ENCODE data around the gene BMF.
"Not testable (repeated sequence)": the region's sequence is repeated elsewhere in the genome, so short reads cannot be mapped to it uniquely, and the experiment has no call there.

The BMF gene

GRCh38 chr15:40087068-40087810 is 21.4 kb downstream of the BMF start:
- no peak for DNase-seq

- DNase-seq: no peak
These were observed 23.4 kb downstream of the BMF start for GRCh38 chr15:40085266-40085665.

- no peak for DNase-seq
These were observed 24.0 kb downstream of the BMF start for GRCh38 chr15:40084650-40085049.

GRCh38 chr15:40082195-40082883 is 26.3 kb downstream of the BMF start:
- peak; percentile 39 for DNase-seq

- no peak for DNase-seq
These were observed 26.9 kb downstream of the BMF start for GRCh38 chr15:40081691-40082194.

- no peak for DNase-seq
These were observed 27.8 kb downstream of the BMF start for GRCh38 chr15:40080847-40081246.

GRCh38 chr15:40080104-40080503 is 28.6 kb downstream of the BMF start:
- DNase-seq: no peak

DNA sequence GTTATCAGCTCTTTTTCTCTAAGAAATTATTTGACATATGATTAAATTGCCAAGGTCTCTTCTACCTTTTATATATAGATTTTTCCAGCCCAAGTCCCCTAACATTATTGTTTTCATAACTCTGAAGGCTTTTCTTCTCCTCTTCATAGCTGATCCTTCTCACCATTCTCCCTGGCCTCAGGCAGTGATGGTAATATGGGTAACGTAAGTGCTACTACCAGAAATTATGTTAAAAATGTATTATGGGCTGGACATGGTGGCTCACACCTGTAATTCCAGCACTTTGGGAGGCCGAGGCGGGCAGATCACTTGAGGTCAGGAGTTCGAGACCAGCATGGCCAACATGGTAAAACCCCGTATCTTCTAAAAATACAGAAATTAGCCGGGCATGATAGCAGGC is 29.2 kb downstream of the BMF start:
- DNase-seq: no peak

DNA sequence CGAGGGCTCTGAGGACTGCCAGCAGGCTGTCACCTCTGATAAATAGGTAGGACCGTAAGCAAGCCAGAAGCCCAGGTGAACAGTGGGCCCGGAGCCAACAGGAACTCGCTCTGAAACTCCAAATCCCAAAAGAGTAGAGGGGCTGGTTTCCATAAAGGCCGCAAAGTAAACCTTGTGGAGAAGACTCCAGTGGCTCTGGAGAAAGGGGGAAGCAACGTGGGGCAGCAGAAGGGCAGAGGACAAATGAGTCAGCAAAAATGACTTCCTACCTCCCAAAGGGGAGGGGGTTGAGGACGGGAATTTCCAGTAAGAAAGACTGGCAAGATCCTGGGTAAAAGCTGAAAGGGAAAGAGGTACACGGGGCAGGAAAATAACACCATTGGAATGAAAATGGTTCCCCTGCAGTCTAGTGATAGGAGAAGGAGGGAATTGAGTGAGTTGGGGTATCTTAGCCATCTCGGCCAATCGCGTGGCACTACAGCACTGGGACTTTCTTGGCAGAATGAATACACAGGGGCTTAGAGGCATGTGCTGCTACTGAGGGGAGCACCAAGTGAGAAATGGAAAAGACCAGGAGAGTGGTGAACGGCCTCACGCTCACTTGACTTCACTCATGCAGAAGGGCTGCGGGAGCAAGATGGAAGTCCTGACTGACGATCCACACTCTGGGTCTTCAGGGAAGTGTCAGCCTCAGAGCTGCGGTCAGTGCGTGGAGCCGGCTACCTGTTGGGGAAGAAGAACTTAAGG is 33.2 kb downstream of the BMF start:
- no peak for DNase-seq

DNA sequence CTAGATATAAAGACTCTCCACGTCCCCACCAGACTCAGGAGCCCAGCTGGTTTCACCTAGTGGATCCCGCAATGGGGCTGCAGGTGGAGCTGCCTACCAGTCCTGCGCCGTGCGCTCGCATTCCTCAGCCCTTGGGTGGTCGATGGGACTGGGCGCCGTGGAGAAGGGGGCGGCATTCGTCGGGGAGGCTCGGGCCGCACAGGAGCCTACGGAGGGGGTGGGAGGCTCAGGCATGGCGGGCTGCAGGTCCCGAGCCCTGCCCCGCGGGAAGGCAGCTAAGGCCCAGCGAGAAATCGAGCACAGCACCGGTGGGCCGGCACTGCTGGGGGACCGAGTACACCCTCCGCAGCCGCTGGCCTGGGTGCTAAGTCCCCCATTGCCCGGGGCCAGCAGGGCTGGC is 34.0 kb downstream of the BMF start:
- DNase-seq: not testable (repeated sequence)

GRCh38 chr15:40073716-40074490 is 34.8 kb downstream of the BMF start:
- DNase-seq: not testable (repeated sequence)

DNA sequence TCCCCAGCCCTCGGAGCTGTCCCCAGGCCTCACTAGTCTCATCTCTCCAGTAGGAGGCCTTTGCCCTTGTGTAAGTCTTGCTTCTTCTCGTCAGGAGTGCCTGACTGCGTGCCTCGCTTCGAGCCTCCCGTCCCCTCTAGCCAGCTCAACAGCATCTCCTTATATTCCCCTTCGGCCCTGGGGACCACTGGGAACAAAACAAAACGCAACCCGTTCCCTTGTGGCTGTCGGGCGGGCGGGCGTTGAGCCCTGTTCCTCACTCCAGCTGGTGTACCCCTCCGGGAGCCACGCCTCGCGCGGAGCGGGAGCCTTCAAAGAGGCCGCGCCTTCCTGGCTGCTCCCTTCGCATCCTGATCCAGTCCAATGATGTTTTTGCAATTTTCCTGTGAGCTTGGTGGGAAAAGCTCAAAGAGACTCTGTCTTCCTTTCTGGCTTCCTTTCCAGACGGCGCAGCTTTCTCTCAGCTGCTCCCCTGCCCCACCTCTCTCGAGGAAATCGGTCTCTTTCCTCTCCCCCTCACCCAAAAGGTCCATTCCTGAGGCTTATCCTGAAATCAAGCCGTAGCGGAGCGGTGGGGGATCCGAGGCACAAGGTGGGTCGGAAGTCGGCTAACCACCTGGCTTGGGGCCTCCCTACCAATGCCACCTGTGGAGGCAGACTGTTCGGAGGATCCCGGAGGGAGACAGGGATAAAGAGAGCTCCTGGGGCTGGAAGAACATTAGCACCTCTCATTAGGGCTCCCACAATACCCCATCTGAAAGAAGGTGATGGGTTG is 36.3 kb downstream of the BMF start:
- no peak for DNase-seq

GRCh38 chr15:40070608-40071218 is 38.0 kb downstream of the BMF start:
- no peak for DNase-seq

- DNase-seq: no peak
These were observed 38.5 kb downstream of the BMF start for GRCh38 chr15:40070166-40070557.

DNA sequence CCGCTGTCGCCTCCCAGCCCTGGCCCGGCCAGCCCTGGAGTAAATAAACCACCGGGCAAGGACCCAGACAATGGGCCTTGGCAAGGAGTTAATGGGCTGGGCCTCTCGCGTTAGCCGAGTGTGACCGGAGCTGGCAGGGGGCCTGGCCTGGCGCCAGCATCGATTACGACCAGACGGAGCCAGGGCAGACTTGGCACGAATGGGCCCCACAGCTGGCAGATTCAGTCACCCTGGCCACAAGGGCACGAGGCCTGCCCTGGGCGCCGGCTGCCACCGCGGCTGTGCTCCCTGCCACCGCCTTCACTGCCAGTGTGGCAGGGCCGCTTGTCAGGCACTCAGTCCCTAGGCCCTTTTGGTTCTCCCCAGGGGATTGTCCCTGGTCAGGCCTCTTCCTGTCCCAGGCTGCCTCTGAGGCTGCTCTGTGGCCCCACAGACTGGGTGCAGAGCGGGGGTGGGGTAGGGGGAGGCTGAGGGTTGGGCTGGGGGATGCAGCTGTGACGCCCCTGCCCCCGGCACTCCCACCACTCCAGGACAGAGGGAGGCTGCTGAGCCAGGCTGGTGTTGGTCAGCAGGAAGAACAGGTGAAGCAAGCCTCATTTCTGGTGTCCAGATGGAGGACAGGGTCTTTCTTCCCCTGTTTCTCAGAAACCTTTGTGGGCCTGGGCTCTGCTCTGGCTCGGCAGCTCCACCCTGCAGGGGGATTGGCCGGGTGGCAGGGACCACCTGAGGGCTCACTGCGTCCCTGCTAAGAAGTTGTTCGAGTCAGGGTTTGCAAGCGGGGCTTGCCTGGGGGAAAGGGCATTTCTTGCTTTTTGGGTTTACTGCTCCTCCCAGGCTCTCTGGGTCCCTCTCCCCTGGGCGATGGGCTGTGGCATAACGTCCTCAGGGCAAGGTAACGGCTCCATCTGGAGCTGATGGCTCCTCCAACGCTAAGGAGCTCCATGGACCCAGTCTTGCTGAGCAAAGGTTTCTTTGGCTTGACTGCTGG is 39.2 kb downstream of the BMF start:
- peak; percentile 21 for DNase-seq

DNA sequence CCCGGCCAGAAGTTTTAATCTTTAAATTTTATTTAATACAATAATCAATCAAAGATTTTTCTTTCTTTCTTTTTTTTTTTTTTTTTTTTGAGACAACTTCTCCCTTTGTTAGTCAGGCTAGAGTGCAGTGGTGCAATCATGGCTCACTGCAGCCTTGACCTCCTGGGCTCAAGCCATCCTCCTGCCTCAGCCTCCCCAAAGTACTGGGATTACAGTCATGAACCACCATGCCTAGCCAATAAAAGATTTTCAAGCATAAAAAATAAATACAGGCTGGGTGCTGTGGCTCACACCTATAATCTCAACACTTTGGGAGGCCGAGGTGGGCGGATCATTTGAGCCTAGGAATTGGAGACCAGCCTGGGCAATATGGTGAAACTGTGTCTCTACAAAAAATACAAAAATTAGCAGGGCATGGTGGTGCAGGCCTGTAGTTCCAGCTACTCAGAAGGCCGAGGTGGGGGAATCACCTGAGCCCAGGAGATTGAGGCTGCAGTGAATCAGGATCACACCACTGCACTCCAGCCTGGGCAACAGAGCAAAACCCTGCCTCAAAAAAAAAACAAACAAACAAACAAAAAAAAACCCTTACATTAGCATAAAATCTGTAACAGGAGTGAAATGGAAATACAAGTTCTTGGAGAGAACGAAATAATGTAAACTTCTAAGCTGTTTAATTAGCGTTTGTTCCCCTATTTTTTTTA is 40.6 kb downstream of the BMF start:
- DNase-seq: no peak

DNA sequence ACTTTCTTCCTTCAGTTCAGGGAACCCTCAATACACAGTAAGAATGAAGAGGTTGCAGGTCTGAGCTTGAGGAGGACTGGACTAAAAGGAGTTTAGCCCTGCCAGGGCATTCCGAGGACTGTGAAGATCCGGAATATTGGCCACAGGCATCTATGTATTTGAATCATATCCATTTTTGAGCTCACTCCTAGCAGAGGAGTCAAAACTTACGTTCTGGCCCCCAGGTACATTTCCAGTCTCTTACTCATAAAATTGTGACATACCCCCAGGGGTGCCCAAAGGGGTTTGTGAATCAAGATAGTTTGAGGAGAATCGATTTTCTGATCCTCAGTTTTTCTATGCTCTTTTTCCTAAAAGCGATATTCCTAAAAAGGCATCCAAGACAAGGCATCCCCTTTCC is 42.1 kb downstream of the BMF start:
- DNase-seq: no peak

GRCh38 chr15:40065166-40065565 is 43.5 kb downstream of the BMF start:
- no peak for DNase-seq

DNA sequence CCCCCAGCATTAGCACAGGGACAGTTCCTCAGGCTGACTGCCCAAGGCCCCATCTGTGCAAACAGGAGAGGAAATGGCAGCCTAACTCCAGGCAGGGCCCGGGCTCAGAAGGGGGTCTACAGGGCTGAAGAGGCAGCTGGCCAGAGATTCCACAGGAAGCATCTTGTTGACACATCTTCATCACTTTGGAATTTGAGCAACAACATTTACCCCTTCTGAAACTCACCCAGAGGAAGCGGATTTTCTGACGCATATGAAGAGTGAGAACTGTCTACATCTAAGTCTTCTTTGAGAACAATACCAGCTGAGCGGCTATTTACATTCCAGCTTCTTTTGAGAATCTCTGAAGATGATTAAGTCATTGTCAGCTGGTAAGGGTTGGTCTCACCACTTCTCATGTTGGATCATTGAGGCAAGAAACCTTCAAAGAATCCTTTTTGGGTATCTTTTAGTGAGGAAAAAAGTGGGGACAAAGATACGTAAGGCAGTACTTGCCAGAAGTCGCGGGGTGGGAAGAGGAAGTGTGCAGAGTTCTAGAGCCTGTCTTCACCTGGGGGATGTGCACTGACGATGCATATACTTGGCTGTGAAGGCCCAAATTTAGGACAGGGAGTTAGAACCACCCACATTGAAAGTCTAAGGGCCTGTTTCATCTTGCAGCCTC is 44.3 kb downstream of the BMF start:
- DNase-seq: no peak
